Activated CD4-positive, alpha-beta T cell treated with anti-CD3 and anti-CD28 coated beads for 48 hours (primary cell): ENCODE measurements around the gene DEPP1.

Experiments used
- DNase-seq: peaks from one replicate; pipeline ENCODE4 v3.0.0-alpha.2; 2020

DEPP1 gene

DNA sequence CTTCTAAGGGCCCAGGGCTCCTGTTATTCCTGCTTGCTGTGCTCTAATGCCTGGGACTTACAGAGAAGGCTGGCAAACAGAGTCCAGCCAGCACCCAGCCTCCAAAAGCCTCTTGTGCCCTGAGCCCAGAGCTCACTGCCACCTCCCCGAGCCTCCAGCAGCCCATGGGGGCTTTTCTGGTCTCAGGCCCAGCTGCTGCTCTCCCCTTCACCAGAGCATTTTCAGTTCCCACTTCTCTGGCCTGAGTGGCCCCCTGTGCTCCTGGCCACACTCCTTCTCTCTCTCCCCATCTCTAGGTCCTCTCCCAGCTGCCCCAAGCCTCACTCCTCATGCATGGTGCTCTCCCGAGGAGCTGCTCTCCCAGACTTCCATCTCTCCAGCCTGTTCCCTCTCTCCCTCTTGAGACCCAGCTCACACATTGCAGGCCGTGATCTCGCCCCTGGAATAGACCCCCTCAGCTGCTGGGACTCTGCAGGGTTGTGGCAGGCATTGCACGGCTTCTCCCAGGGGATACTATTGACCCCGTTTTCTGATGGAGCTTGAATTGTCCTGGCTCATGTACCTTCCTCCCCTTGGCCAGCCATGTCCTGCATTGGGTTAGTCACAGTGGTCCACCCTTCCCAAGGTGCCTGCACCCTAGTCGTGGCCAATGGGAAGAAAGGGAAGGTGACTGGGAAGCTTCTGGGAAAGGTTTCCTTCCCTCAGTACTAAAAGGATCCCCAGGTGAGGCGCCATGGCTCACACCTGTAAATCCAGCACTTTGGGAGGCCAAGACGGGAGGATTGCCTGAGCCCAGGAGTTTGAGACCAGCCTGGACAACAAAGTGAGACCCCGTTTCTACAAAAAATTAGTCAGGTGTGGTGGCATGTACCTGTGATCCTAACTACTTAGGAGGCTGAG is 28.0 kb downstream of the DEPP1 start:
- no peak for DNase-seq

DNA sequence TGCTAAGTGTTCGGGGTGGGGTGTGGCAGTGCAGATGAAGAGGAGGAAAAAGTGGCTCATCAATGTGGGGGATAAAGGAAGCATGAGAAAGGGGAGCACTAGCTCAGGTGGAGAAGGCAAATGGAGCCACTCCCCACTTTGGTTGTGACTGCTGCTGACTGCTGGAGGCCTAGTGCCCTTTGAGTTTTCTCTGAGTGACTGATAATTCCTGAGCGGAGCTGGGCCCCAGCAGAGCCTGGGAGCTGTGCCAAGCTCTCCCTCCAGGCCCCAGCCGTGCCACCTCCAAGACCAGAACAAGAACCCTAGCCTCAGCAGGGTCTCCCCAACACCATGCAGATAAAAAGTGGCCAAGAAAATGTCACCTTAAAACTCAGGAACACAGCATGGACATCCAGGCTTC is 28.7 kb downstream of the DEPP1 start:
- DNase-seq: no peak

- no peak for DNase-seq
These were observed 29.3 kb downstream of the DEPP1 start for GRCh38 chr10:44949127-44949802.

DNA sequence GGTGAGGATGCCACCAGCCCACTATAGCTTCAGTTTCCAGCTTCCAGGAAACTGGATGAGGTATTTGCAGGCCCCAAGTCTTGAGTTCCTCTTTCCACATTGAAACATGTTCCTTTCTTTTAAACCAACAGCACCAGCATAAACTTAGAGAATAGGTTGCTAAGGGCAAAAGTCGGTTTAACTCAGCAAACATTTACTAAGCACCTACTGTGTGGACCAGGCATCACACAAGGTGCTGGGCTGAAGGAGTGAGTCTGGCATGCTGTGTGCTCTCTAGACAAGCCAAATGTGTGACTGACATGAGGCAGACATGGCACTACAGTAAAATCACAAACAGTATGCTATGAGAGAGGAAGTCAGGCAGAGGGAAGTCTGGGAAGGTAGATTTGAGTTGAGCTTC is 30.0 kb downstream of the DEPP1 start:
- DNase-seq: no peak

GRCh38 chr10:44947371-44948152 is 31.0 kb downstream of the DEPP1 start:
- no peak for DNase-seq

DNA sequence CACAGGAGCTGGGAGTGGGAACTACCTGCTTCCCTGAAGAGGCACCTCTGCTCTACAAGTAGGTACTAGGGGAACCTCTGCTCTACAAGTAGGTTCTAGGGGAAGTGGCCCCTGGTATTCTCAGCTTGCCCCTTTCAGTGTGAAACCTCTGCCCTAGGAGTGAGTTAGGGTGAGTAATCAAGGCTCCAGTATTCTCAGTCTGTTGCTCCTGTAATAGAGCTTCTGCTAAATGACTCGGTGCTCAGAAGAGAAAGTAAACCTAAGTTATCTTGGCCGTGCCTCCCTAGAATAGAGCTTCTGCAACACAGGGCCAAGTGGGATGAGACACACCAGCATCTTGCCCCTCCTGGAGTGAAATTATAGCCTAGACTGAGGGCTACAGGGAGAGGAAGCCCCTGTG is 32.4 kb downstream of the DEPP1 start:
- DNase-seq: no peak

- no peak for DNase-seq
These were observed 34.3 kb downstream of the DEPP1 start for GRCh38 chr10:44944354-44944753.

- no peak for DNase-seq
These were observed 38.8 kb downstream of the DEPP1 start for GRCh38 chr10:44939691-44940401.

DNA sequence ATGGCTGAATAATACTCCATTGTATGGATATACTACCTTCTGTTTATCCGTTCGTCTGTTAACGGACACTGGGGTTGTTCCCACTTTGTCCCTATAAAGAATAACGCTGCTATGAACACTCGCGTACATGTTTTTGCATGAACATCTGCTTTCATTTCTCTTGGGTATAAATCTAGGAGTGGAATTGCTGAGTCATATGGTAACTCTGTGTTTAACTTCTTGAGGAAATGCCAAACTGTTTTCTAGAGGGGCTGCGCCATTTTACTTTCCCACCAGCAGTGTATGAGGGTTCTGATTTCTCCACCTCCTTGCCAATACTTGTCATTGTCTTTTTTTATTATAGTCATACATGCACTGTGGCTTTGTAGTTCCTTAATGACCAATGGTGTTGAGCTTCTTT is 39.7 kb downstream of the DEPP1 start:
- no peak for DNase-seq

DNA sequence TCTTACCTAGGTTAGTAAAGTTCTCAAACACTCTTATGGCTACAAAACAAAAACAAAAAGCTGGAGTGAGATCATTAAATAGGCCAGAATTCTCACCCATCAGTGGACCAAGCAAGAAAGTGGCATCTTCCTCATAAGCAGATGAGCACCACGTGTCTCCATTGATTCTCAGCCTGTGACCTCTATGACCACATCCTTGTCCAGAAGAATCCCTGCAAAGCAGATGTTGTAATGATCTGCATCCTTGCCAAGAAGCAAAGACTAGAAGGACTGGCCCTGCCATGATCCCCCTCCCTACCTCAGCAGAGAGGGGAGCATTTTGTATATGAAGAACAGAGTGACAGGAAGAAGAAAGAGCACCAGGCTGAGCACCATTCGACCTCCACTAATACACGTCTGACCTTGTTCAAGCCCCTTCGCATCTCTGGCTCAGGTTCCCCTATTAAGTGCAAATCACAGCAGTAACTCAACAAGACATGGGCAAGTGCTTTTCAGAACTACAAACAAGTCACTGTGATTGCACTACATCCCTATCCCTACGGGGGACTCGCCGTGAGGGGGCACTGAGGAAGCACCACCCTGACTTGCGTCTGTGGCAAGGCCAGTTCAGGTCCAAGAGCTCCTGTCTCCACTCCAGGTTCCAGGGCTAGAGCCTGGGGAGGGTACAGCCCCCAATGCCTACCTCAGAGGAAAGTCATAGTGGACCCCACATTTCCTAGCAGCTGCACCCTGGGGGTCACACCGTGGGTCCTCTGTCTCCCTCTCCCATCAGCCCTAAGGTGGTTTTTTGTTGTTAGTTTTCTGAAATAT is 41.2 kb downstream of the DEPP1 start:
- DNase-seq: no peak

DNA sequence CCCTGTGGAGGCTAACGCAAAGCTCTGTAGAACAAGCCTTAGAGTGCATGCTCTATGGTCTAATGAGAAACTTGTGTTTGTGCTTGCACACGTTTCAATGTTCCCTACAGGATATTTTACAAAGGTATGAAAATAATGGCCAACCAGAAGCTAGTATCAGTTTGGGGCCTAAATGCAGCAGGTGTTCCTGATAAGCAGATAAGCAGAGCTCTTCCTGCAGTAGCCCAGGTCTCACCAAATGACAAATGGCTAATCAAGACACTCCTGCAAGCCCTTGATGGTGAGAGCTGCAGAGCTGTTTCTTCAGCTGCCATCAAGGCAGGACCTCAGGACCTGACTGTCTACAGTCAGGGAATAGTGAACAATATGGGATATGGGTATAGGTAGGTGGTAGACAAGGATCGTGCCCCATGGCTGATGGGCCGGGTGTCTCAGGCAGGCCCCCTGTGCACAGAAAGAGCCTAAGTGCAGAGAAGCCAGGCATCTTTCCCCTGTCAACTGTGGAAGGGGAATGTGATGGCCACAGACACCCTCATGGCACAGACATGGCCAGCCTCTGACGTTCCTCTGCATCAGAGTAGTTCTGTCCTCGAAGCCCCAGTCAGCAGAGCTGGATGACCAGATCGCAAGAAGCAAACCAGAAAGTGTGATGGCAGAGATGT is 42.2 kb downstream of the DEPP1 start:
- DNase-seq: no peak

DNA sequence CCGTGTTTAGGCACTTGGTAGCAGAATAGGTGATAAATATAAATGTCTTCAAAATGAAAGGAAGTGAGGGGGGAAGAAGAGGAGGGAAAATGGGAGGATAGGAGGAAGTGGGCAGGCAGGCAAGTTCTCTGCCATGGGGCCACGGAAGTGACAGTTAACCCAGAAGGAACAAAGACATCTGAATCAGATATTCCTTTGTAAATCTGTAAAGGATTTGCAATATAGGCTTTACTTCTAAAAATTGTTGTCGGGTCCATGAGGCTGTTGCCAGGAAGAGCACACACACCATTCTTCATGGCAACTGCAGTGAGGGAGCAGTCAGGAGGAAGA is 42.7 kb downstream of the DEPP1 start:
- DNase-seq: no peak

GRCh38 chr10:44935201-44935965 is 43.2 kb downstream of the DEPP1 start:
- no peak for DNase-seq

DNA sequence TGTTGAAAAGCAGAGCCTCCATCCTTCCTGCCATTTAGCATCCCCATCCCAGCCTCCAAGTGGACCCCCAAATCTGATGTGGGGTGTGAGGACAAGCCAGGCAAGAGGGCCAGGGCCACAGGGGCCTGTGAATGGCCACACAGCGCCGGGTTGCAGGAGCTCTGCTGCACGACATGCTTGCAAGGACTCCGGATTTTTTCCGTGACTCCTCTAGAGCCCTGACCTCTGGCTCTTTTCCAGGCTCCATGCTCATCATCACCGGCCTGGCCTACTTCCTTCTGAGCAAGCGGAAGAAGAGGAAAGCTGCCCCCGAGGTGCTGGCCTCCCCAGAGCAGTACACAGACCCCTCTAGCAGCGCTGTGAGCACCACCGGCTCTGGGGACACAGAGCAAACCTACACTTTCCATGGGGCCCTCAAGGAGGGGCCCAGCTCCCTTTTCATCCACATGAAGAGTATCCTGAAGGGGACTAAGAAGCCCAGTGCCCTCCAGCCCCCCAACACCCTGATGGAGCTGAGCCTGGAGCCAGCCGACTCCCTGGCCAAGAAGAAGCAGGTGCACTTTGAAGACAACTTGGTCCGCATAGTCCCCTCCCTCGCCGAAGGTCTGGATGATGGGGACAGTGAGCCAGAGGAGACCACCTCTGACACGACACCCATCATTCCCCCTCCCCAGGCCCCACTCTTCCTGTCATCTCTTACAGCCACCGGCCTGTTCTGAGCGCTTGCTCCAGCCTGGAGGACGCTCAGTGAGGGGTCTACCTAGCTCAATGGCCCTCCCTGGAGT is 44.0 kb downstream of the DEPP1 start:
- DNase-seq: no peak

- no peak for DNase-seq
These were observed 44.9 kb downstream of the DEPP1 start for GRCh38 chr10:44933451-44934321.

DNA sequence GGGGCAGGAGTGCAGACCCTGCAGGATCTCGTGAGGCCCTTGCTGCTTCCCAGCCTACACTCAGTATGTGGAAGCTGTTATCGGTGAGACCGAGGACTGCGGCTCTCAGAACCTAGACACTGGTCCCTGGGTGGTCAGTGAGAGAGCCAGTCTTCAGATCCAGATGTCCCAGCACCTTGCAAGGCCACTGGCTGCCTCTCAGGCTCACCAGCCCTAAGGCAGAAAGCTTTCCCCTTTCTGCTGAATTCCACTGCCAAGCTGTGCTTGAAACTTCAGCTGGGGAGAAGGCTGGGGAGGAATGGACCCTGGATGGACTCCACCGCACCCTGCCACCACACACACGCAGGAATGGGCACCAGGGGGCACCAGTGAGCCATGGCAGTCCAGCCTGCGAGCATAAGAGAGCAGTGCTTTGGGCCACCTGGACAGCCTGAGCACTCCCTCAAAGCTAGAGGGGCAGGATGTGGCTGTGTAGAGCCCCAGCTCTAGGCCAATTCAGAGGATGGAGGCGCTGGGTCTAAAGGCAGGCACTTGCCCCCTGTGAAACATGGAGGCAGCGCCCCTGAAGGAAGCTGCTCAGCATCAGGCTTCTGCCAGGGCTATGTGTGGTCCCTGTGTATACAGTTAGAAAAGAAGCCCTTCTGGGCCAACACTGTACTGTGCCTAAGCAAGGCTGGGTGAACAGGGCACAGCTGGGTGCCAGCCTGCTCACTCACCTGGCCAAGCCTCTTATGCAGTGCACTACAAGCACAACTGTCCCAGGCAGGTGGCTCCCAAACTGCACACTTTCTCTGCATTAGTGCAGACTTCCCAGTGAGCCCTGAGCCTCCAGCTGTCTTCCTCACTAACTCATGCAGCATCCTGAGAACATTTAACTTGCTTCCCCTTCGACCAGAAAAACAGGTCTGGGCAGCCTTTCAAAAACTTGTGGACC is 45.8 kb downstream of the DEPP1 start:
- DNase-seq: peak; percentile 90

DNA sequence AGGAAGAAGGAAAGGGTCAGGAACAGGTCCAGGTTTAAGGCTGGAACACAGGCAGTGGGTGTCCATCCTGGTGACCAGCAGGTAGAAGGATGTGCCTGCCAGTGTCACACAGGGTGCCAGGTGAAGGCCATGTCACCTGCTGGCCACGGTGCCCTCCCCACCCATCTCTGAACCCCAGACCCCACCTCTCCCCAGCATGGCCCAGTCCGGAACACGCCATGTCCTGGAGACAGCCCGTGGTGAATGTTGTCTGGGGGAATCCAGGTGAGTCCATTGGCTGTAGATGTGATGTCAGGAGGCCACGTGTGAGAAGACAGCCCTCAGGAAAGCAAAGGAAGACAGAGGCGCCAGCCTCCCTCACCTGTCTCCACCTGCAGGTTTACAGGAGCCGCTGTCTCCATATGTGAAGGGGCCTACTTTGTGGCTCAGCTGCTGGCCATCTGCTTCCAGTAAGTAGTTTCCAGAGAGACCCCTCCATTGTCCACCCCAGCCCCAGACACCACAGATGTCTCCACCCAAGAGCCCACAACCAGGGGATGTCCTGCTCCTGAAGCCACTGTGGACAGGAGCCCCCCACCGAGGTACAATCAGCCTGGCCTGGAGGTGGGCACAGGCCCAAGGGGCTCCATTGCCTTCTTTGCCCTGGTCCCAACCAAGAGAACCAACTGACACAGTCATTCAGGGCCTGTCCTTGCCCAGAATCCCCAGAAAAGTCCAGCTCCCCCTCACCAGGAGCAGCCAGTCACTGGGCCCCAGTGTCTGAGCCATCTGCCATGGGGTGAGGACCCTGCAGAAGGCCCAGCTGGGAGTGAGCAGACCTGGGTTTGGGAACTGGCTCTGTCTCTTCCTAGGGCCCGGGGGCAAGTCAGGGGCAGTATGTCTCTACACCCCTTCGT is 46.7 kb downstream of the DEPP1 start:
- no peak for DNase-seq
